NCI-H2107 (cell line): ENCODE measurements around the gene DCHS2.
"Not testable (repeated sequence)": the region's sequence is repeated elsewhere in the genome, so short reads cannot be mapped to it uniquely, and the experiment has no call there.

Experiments
- DNase-seq: peaks from one replicate; lab custom pipeline; 2025; lab: John Stamatoyannopoulos, UW

The DCHS2 gene

GRCh38 chr4:154317201-154317999, 174.2 kb downstream of the DCHS2 start:
- no peak for DNase-seq

- no peak for DNase-seq
Measured at GRCh38 chr4:154315741-154316140, 175.9 kb downstream of the DCHS2 start.

DNA sequence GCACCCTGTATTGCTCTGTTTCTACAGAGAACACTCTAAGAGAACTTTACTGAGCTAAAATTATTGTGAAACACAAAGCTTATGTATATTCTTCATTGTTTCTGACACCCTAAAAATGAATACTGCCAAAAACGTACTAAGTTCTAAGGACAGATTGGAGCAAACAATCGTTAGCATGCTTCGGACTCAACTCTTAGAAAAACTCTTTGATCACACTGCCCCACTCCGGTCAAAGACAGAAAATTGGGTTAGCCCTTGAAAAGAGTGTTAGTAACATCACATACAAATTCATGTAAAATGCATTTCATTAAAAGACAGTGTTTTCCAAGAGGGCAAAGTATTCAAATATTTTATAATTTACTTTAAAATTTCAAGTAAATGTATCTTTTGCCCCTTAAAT, 177.4 kb downstream of the DCHS2 start:
- no peak for DNase-seq

DNA sequence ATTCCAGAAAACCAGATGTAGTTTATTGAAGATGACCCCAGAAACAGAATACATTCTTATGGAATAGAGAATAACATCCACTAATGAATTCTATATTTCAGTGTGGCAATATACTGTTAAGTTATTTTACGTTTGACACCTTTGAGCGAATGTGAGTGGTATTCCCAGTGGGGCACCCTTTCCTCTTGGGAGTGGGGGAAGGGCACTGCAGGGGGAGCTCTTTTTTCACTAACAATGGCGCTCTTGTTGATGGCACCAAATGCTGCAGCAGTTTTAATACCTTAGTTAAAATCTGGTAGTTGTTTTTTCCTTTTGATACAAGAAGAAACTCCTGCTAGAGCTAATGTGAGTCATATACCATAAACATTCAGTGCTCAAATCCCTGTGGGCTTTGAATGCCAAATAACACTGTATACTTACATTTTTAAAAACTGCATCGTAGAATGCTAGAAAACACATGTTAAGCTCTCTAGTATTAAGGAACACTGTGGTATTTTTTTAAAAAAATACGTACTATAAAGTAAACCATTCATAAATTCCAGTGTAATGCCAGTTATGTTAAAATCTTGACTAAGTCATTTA, 178.5 kb downstream of the DCHS2 start:
- no peak for DNase-seq

GRCh38 chr4:154312246-154312645, 179.4 kb downstream of the DCHS2 start:
- DNase-seq, result no peak

DNA sequence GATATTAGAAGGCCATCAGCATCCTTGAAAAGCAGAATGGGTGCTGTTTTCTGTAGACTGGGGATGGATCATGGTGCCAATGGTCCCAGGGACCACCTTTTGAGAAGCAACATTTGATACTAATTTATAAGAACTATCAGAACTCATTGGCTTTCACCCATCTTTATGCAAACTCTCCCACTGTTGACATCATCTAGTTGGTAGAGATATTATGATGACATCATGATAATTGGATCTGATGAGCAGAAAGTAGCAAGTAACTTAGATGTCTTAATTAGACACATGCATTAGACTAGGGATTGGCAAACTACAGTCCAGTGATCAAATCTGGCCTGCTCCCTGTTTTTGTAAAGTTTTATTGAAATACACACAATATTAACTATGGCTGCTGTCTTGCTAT, 181.0 kb downstream of the DCHS2 start:
- DNase-seq, result no peak

GRCh38 chr4:154308207-154308606, 183.4 kb downstream of the DCHS2 start:
- no peak for DNase-seq

- DNase-seq, result no peak
Measured at GRCh38 chr4:154307451-154307850, 184.1 kb downstream of the DCHS2 start.

DNA sequence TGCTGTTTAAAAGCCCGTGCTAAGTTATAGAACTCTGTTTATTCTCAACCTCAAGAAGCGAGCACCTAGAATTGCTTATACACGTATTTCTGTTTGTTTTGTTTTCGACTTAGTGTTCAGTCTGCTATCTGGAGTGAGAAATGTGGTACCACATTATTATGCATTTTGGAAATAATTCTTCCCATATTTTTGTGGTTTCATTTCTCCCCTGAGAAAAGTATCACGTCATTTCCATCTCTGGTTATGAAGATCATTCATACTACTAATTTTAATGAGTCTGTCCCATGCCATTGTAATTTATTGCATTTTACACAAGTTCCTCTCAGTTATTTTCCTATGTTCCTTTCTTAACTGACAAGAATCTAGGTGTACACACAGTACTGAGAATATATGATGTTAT, 186.0 kb downstream of the DCHS2 start:
- DNase-seq, result no peak

DNA sequence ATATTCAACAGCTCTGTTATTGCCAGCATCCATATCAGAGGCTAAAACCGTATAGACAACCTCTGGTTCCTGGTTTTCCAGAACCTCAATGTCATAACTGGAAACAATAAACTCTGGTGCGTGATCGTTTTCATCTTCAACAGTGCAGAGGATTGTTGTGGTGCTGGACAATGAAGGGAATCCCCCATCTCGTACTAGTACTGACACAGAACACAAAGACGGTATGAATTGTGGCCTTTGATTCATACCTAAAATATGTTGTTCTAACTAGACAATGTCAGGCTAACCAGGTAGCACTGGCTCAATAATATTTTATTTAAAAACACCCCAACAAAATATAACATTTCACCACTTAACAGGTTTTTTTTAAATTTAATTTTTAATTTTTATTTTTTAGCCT, 186.9 kb downstream of the DCHS2 start:
- DNase-seq, result no peak

GRCh38 chr4:154294652-154295350, 196.8 kb downstream of the DCHS2 start:
- no peak for DNase-seq

DNA sequence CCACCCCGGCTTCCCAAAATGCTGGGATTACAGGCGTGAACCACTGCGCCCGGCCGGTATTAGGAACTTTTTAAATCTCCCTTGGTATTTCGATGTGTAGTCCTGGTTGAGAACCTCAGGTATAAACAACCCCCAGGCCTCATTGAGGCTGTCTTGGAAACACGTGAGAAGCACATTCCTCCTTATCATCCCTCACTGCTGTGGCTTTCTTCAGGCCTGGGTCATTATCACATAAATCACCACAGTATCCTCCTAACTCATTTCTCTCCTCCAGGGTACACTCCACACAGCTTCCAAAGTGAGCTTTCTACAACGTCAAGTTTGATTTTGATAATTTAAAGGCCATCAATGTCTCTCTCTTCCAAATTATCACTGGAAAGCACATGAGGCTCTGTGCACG, 198.2 kb downstream of the DCHS2 start:
- no peak for DNase-seq

- DNase-seq, result no peak
Measured at GRCh38 chr4:154292589-154292988, 199.0 kb downstream of the DCHS2 start.

- DNase-seq, result no peak
Measured at GRCh38 chr4:154277172-154277571, 214.4 kb downstream of the DCHS2 start.

GRCh38 chr4:154276496-154276895, 215.1 kb downstream of the DCHS2 start:
- DNase-seq, result no peak

- no peak for DNase-seq
Measured at GRCh38 chr4:154254999-154255398, 236.6 kb downstream of the DCHS2 start.

DNA sequence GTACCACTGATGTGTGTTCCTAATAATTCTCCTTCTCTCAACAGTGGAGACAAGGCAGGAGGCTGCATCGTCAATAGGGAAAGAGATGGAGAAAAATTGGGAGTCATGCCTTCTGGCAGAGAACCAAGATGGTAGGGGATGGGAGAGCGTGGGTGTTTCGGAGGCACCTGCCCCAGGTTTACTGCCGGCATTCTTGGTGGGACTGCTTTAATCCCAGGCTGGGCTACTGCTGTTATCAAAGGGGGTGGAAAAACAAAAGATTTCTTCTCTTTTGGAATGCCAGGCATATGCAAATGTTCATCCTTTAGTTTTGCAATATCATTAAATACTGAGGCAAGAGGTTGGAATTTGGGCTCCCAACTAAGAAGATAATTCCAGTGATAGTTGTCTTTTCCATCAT, 257.0 kb downstream of the DCHS2 start:
- DNase-seq, result no peak

DNA sequence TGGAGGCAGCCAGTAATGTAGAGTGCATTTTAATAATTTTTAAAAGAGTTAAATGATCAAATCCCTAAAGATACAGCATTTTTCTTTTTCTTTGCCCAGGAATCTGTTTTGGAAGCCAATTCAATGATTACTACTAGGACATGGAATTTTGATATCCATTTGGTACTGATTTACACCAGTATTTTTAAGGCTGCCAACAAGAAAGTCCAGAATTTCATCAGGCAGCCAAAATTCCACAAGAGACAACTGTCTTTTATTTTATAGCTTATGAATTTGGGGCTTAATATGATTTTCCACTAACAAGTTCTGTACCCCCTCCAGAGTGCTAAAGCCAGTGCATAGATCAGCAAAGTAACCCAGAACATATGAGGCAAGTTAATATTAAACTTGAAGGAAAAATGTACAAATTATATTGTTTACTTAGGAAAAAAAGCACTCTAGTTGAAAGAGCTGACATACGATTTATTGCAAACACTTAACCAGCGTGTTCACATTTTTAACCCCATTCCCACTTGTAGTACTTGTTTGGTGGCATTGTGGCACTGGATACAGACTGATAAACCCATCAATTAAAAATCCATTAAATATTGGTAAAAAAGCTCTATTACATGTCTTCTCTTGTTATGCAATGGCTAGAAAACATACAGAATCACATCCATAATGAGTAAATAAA, 259.7 kb downstream of the DCHS2 start:
- DNase-seq, result no peak

- DNase-seq, result no peak
Measured at GRCh38 chr4:154230723-154231122, 260.9 kb downstream of the DCHS2 start.

GRCh38 chr4:154230091-154230490, 261.5 kb downstream of the DCHS2 start:
- no peak for DNase-seq

DNA sequence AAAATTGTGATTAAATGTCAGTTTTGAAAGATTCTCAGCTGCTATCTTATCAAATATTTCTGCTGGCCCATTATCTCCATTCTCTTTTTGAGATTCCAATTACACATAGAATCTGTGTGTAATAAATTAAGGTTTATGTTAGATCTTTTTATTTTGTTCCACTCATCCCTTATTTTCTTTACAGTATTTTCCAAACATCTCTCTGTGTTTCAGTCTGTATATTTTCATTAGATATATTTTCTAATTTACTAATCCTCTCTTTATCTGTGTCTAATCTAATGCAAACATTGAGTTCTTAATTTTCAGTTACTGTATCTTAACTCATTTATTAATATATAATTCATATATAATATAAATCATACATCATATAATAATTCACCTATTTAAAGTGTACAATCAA, 268.7 kb downstream of the DCHS2 start:
- no peak for DNase-seq

GRCh38 chr4:154218051-154218450, 273.5 kb downstream of the DCHS2 start:
- DNase-seq, result no peak

DNA sequence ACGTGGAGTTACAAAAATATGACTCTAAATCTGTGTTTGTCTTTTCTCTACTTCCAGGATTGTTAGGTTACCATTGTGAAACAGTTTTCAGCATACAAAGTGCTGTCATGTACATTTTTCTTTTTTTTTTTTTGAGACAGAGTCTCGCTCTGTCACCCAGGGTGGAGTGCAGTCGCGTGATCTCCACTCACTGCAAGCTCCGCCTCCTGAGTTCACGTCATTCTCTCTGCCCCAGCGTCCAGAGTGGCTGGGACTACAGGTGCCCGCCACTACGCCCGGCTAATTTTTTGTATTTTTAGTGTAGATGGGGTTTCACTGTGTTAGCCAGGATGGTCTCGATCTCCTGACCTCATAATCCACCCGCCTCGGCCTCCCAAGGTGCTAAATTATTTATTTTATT, 274.2 kb downstream of the DCHS2 start:
- not testable (repeated sequence) for DNase-seq
